ENCODE measurements around the gene DYNC1H1.
"Not testable (repeated sequence)": the region's sequence is repeated elsewhere in the genome, so short reads cannot be mapped to it uniquely, and the experiment has no call there.

DYNC1H1 gene

DNA sequence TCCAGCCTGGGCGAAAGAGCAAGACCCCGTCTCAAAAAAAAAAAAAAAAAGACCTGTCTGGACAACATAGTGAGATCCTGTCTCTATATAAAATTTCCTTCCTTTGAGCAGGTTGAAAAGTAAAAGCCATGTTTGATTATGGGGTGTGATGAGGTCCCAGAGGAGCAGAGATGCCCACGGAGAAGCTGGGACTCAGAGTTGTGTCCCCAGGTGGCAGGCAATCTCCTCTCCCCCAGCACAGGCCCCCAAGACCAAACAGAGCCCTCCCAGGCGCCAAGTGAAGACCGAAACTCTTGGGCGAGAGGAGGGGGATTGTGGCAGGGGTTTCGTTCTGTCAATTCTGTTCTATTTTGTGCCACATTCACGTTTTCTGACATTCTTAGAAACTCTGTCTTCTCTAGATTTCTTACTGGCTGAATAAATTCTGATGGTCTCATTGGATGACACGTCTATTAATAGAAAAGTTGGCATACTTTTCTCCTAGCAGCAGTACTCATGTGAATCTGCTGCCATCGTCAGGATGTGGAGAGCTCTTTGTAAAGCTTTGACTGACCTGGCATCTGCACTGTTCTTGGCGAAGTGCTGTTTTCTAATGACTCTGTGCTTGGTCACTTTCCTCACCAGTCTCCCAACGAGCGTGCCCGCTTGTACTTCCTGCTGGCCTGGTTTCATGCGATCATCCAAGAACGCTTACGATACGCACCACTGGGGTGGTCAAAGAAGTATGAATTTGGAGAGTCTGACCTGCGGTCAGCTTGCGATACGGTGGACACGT is 79.1 kb downstream of the DYNC1H1 start:
- no peak for DNase-seq

- DNase-seq, result no peak
Measured at GRCh38 chr14:102044566-102044965, 80.2 kb downstream of the DYNC1H1 start.

GRCh38 chr14:102046337-102047278 is 82.2 kb downstream of the DYNC1H1 start:
- DNase-seq, result peak; percentile 18

- DNase-seq, result no peak
Measured at GRCh38 chr14:102047808-102048540, 83.6 kb downstream of the DYNC1H1 start.

DNA sequence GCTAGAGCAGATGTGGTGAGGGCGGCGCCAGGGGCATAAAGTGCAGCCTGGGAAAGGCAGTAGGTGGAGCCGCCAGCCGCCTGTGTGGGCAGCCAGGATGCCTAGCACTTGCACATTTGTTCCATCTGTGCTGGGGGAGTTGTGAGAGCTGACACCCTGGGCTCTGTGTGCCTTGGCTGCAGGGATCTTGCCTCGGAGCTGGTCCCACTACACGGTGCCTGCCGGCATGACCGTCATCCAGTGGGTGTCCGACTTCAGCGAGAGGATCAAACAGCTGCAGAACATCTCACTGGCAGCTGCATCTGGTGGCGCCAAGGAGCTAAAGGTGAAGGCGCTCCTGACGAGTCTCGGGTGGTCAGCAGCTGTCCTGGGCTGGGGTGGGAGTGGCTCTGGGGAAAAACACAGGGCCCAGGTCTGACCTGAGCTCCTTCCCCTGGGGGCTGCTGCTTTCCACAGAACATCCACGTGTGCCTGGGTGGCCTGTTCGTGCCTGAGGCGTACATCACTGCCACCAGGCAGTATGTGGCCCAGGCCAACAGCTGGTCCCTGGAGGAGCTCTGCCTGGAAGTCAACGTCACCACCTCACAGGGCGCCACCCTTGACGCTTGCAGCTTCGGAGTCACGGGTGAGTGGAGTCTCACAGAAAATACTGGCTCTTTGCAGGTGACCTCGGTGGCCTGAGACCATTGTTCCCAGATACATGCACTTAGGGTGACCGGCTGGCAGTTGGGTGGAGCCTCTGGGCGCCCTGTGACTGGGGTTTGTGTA is 85.1 kb downstream of the DYNC1H1 start:
- DNase-seq, result no peak

- DNase-seq, result no peak
Measured at GRCh38 chr14:102050026-102050405, 85.6 kb downstream of the DYNC1H1 start.

DNA sequence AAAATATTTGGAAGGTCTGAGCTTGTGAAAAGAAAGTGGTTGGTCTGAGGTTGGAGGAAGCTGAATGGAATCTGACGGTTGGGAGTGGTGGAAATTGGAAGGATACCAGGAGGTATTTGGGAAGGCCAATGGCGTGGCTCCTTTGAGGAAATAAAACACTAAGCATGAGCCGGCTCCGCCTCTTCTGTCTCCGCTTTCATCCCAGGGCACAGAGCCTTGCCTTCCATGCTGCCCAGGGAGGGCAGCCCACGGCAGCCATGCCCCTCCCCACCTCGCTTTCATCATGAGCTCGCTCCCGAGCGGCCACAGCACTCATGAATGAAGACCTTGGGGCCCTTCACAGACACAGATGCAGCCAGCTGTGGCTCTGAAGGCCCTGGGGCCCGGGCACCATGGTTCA is 86.3 kb downstream of the DYNC1H1 start:
- no peak for DNase-seq

GRCh38 chr14:102052522-102052921 is 88.1 kb downstream of the DYNC1H1 start:
- DNase-seq, result no peak

GRCh38 chr14:102055181-102055901 is 91.0 kb downstream of the DYNC1H1 start:
- DNase-seq, result no peak

DNA sequence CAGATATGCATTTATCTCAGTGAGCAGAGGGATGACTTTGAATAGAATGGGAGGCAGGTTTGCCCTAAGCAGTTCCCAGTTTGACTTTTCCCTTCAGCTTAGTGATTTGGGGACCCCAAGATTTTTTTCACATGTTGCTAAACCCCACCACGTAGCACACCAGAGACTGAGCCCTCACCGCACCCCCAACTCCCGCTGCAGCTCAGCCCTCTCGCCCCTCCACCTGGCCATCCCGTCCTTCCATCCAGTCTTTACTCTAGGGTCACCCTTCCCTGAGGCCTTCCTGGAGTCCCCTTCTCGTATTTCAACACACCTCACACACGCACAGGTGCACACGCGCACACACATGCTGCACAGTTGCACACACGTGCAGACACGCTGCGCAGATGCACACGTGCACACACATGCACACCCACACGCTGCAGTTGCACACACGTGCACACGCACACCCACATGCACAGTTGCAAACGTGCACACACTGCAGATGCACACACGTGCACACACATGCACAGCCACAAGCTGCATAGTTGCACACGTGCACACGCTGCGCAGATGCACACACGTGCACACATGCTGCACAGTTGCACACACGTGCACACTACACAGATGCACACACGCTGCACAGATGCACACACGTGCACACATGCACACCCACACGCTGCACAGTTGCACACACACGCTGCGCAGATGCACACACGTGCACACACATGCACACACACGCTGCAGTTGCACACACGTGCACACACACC is 92.5 kb downstream of the DYNC1H1 start:
- no peak for DNase-seq

- DNase-seq, result no peak
Measured at GRCh38 chr14:102057480-102058114, 93.2 kb downstream of the DYNC1H1 start.

- DNase-seq, result no peak
Measured at GRCh38 chr14:102058146-102058545, 93.8 kb downstream of the DYNC1H1 start.

- no peak for DNase-seq
Measured at GRCh38 chr14:102058961-102059360, 94.6 kb downstream of the DYNC1H1 start.

DNA sequence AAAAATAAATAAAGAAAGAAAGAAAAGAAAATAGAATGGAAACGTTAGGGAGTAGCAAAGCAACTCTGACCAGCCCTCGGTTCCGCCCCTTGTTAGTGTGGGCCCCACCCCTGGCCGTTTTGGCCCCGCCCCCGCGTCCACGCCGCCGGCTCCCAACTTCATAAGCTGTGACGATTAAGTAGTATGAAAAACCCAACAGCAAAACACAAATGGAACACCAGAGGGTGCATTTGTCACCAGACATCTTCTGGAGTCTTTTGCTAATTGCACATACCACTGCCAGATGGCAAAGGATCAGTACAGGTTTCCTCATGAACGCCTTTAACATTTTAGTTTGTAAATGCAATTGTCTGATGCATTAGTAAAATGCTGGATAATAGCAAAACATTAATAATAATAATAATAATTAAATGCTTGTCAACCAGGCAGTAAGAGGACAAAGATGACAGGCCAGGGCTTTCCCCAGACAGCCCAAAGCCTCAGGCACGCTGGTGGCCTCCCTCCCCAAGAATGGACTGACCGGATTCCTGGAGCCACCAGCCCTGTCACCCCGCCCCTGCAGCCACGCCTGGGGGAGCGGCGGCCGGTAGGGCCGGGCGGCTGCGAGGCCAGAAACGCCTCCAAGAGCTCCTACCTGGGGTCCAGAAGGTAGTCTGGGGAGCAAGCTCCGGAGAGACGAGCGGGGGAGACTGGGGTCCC is 98.9 kb downstream of the DYNC1H1 start:
- DNase-seq, result no peak

DNA sequence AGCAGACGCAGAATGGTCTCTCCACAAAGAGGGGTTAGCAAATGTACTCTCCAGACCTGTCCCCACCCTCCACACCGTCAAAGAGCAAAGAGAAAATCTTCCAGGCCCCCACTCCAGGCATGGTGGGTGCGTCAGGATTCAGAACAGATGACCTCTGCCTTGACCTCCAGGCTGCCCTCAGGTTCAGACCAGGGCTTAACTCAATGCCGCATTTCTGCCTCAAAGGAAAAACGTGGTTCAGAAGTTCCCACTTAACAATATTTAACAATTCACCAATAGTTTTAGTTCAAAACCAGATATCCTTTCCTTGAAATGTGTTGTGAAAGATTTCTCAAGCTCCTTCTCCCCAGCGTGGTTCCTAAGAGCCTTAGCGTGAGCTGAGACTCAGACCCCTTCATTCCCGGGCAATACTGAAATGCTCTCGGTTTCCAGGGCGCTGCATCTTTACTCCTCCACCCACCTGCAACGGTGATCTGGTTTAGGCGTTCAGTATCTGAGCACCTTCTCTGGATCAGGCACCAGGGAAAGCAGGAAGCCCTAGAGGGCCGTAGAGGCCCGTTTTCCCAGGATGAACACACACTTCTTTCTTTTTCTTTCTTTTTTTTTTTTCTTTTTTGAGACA is 99.5 kb downstream of the DYNC1H1 start:
- DNase-seq, result no peak

DNA sequence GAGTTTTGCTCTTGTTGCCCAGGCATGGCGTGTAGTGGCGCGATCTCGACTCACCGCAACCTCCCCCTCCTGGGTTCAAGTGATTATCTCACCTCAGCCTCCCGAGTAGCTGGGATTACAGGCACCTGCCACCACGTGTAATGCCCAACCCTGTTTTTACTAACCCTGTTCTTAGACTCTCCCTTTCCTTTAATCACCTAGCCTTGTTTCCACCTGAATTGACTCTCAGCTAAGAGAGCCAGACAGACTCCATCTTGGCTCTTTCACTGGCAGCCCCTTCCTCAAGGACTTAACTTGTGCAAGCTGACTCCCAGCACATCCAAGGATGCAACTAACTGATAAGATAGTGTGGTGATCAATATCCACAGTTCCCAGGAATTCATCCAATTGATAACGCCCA is 100.2 kb downstream of the DYNC1H1 start:
- DNase-seq, result not testable (repeated sequence)

DNA sequence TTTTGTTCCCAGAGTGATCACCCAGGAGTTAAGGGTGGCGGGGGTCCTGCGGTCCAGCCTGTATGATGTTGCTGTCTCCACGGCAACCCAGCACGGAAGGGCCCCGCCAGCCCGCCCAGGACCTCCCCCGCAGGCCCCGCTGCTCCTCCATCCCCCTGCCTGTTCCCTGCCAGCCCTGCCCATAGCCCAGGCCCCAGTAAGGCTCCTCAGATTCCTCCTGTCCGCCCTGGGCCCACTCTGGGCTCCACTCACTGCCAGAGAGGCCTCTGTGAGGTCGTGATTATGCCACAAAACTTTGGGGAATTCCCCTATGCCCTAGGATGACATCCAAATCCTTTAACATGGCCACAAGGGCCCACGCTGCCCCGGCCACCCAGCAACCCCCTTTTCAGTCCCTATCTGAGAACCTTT is 101.7 kb downstream of the DYNC1H1 start:
- DNase-seq, result no peak

DNA sequence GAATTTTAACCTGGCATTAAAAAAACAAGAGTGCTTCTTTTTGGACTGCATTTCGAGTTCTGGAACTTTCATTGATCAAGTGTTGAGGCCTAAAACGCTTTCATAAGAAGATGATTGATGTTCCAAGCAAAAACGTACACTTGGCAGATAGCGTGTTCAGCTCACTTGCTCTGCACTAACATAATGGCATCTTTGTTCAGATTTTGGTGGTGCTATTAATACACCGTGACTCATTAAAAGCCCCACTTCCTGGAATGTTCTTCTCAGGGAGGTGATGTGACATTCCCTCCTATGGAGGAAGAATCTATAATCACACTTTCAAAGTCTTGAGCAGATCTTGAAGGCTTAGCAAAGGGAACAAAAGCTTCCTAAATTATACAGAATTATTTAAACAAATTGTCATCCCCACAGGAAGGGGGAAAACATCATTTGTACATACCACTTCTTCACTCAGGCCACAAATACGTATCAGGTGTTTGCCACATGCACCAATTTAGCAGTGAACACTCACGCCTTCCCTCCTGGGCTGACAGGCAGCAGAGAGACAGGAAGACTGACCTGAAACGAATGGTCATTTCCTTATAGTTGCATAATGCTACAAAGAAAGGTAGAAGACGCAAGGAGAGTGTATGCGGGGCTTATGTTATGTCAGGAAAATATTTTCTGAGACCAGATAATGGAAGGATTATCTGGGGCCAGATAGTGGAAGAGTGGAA is 107.1 kb downstream of the DYNC1H1 start:
- DNase-seq, result no peak
